ENCODE results near the gene RPS6KA4. TPM values are rescaled to one million over a fixed set of nuclear protein-coding genes. Genes with fewer than 3 reads are reported as not detected.

Gene RPS6KA4
- total RNA-seq, 2 experiments from 2014 or later = 13.4 to 16.7 TPM

GRCh38 chr11:64407221-64407620, 48.3 kb downstream of the RPS6KA4 start:
- Histone ChIP-seq H3K4me3 (ENCODE audit: low read depth, low read length, poor library complexity, severe bottlenecking) (no peak overlapping the region), H3K4me1 (ENCODE audit: insufficient read depth, low read length, poor library complexity, severe bottlenecking) (no peaks in the 10 kb centered on the region), H3K9me2 (ENCODE audit: insufficient read depth, low read length) (no peaks in the 10 kb centered on the region), H3K36me3 (ENCODE audit: insufficient read depth, low read length) (no peaks in the 10 kb centered on the region), H3K4me2 (ENCODE audit: low read length) (no peak overlapping the region), H4K20me1 (ENCODE audit: insufficient read depth, low read length) (no peaks in the 10 kb centered on the region), H2AFZ (ENCODE audit: low read length) (no peak overlapping the region), H3K79me2 (ENCODE audit: insufficient read depth, low read depth, low read length) (no peaks in the 10 kb centered on the region), H3K9me3 (ENCODE audit: low read length) (no peaks in the 10 kb centered on the region), H3K27ac (ENCODE audit: low read depth, low read length, poor library complexity, severe bottlenecking) (no peak overlapping the region)
- intact Hi-C loops (cut with micrococcal nuclease; ENCODE audit: unreplicated experiment) = no loop called here
- DNase-seq (ENCODE audit: low spot score) = no peak
- BruUV-seq (replicated peaks) = no TSS peak
- no peak for TF ChIP-seq CTCF (conservative IDR thresholded peaks at IDR 0.05; ENCODE audit: low read length)
- no peak for TF ChIP-seq EZH2phosphoT487 (IDR thresholded peaks at IDR 0.05; ENCODE audit: borderline replicate concordance, low read depth, low read length)
- CTCF ChIA-PET (ENCODE audit: unreplicated experiment) = no interaction called here
- POLR2A ChIA-PET = no interaction called here

GRCh38 chr11:64407630-64408029, 48.7 kb downstream of the RPS6KA4 start:
- Histone ChIP-seq H2AFZ (ENCODE audit: low read length) (no peak overlapping the region), H3K9me3 (ENCODE audit: low read length) (no peaks in the 10 kb centered on the region), H3K4me1 (ENCODE audit: insufficient read depth, low read length, poor library complexity, severe bottlenecking) (no peaks in the 10 kb centered on the region), H3K36me3 (ENCODE audit: insufficient read depth, low read length) (no peaks in the 10 kb centered on the region), H4K20me1 (ENCODE audit: insufficient read depth, low read length) (no peaks in the 10 kb centered on the region), H3K79me2 (ENCODE audit: insufficient read depth, low read depth, low read length) (no peaks in the 10 kb centered on the region), H3K4me3 (ENCODE audit: low read depth, low read length, poor library complexity, severe bottlenecking) (no peak overlapping the region), H3K27ac (ENCODE audit: low read depth, low read length, poor library complexity, severe bottlenecking) (no peak overlapping the region), H3K9me2 (ENCODE audit: insufficient read depth, low read length) (no peaks in the 10 kb centered on the region), H3K4me2 (ENCODE audit: low read length) (no peak overlapping the region)
- no TSS peak for BruUV-seq (replicated peaks)
- CTCF ChIA-PET (ENCODE audit: unreplicated experiment) = no interaction called here
- TF ChIP-seq CTCF (conservative IDR thresholded peaks at IDR 0.05; ENCODE audit: low read length) (no peak), EZH2phosphoT487 (IDR thresholded peaks at IDR 0.05; ENCODE audit: borderline replicate concordance, low read depth, low read length) (no peak)
- POLR2A ChIA-PET = no interaction called here
- no peak for DNase-seq (ENCODE audit: low spot score)
- intact Hi-C loops (cut with micrococcal nuclease; ENCODE audit: unreplicated experiment) = no loop called here

- POLR2A ChIA-PET = no interaction called here
These were observed 50.3 kb downstream of the RPS6KA4 start for GRCh38 chr11:64409278-64409677.

More at GRCh38 chr11:64409278-64409677, 50.3 kb downstream of the RPS6KA4 start:
- no peaks in the 10 kb centered on the region for H3K4me1 ChIP-seq (ENCODE audit: insufficient read depth, low read length, poor library complexity, severe bottlenecking)
- H3K9me2 ChIP-seq (ENCODE audit: insufficient read depth, low read length) = no peaks in the 10 kb centered on the region
- CTCF ChIA-PET (ENCODE audit: unreplicated experiment) = no interaction called here
- H2AFZ ChIP-seq (ENCODE audit: low read length) = no peak overlapping the region
- H3K36me3 ChIP-seq (ENCODE audit: insufficient read depth, low read length) = no peaks in the 10 kb centered on the region
- TF ChIP-seq CTCF (conservative IDR thresholded peaks at IDR 0.05; ENCODE audit: low read length) (no peak), EZH2phosphoT487 (IDR thresholded peaks at IDR 0.05; ENCODE audit: borderline replicate concordance, low read depth, low read length) (no peak)
- no peak overlapping the region for H3K4me3 ChIP-seq (ENCODE audit: low read depth, low read length, poor library complexity, severe bottlenecking)
- no peak for DNase-seq (ENCODE audit: low spot score)
- H3K4me2 ChIP-seq (ENCODE audit: low read length) = no peak overlapping the region
- no peaks in the 10 kb centered on the region for H3K9me3 ChIP-seq (ENCODE audit: low read length)
- no peak overlapping the region for H3K27ac ChIP-seq (ENCODE audit: low read depth, low read length, poor library complexity, severe bottlenecking)
- no peaks in the 10 kb centered on the region for H3K79me2 ChIP-seq (ENCODE audit: insufficient read depth, low read depth, low read length)
- BruUV-seq (replicated peaks) = no TSS peak
- intact Hi-C loops (cut with micrococcal nuclease; ENCODE audit: unreplicated experiment) = no loop called here
- H4K20me1 ChIP-seq (ENCODE audit: insufficient read depth, low read length) = no peaks in the 10 kb centered on the region

Measured in OCI-LY7 (cell line).